Skeletal muscle tissue (tissue), 4 donors: ENCODE results near the gene RIT1. TPM values are rescaled to one million over a fixed set of nuclear protein-coding genes. Genes with fewer than 3 reads are reported as not detected.

Source experiments
- H3K27ac ChIP-seq: one replicate; pipeline ENCODE4 v1.7.0; 2013; ENCODE audit warnings: mild to moderate bottlenecking, low read depth, low read length, inconsistent platforms
- H3K27me3 ChIP-seq, 3 donors: one replicate each; pipeline ENCODE4 v1.7.0; 2013; ENCODE audit warnings: low read length in 3 of 3; ENCODE audit not compliant: control insufficient read depth in 3 of 3, insufficient read depth in 3 of 3
- H3K36me3 ChIP-seq, 3 donors: one replicate each; pipeline ENCODE4 v1.7.0; 2013; ENCODE audit warnings: low read length in 3 of 3; ENCODE audit not compliant: control insufficient read depth in 3 of 3, insufficient read depth in 3 of 3
- H3K4me1 ChIP-seq, 3 donors: one replicate each; pipeline ENCODE4 v1.7.0; 2013; ENCODE audit warnings: low read length in 3 of 3, mild to moderate bottlenecking in 3 of 3; ENCODE audit not compliant: control insufficient read depth in 3 of 3, insufficient read depth in 3 of 3
- H3K4me3 ChIP-seq, 3 donors: one replicate each; pipeline ENCODE4 v1.7.0; 2013; ENCODE audit warnings: low read length in 3 of 3
- H3K9ac ChIP-seq, 3 donors: one replicate each; pipeline ENCODE4 v1.7.0; 2013; ENCODE audit warnings: low read length in 3 of 3, mild to moderate bottlenecking in 3 of 3, moderate library complexity in 2 of 3, low read depth in 1 of 3
- H3K9me3 ChIP-seq, 3 donors: one replicate each; pipeline ENCODE4 v1.7.0; 2013; ENCODE audit warnings: low read length in 3 of 3; ENCODE audit not compliant: control insufficient read depth in 3 of 3
- total RNA-seq: library from RNA; depleted of rRNA; stranded (reverse); fragments of >200 nt; gene quantifications from one replicate; pipeline ENCODE4 v1.2.3, GENCODE V29; 2014
- donor health status: Osteomylitis.

Gene RIT1
- total RNA-seq, 1 donor from 2014 or later, result 21.4 TPM

DNA sequence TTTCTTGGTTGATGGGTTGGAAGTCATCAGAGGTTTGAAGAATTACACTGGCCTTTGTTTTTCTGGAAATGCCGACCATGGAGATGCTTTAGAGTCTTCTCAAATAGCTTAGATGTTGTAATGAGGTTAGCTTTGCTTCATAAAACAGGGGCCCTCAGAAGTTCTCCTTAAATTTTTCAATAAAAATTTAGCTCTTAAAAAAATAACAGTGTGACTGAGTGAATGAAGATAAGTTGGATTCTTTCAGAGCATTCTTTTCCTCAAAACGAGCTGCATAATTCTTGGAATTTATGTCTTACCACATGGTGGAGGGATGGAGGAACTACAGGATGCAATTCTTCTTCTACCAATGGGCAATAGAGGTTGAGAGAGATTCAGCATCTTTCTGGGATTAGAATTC, 28.4 kb downstream of the RIT1 start:
- H3K4me1 ChIP-seq, result no peaks in the 10 kb centered on the region
- H3K9me3 ChIP-seq, result no peaks in the 10 kb centered on the region
- no peak overlapping the region for H3K9ac ChIP-seq
- H3K36me3 ChIP-seq, result peaks cover 0 to 2% (median 0%) of the 10 kb centered on the region in 3 donors
- no peak overlapping the region for H3K4me3 ChIP-seq
- no peaks in the 10 kb centered on the region for H3K27me3 ChIP-seq
- H3K27ac ChIP-seq, result no peak overlapping the region

DNA sequence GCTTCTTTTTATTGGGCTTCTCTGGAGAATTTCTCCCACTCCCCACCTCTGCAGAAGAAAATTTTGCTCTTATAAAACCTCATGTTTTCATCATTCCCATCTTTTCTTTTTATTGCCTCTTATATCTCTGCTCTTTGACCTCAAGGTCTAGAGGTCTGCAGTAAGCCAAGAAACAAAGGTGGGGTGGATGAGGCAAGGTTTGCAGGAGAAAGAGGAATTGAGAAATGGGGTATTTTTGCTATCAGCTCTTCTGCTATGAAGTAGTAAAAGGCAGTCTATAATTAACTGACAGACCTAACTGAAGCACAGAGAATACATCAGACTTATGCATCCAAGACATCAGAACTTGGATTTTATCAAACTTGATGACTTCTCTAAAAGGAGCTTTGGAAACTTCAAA, 28.9 kb downstream of the RIT1 start:
- Histone ChIP-seq H3K4me1 (no peaks in the 10 kb centered on the region), H3K27me3 (no peaks in the 10 kb centered on the region), H3K9ac (no peak overlapping the region), H3K27ac (no peak overlapping the region), H3K4me3 (no peak overlapping the region), H3K36me3 (peaks cover 0 to 2% (median 0%) of the 10 kb centered on the region in 3 donors), H3K9me3 (no peaks in the 10 kb centered on the region)

DNA sequence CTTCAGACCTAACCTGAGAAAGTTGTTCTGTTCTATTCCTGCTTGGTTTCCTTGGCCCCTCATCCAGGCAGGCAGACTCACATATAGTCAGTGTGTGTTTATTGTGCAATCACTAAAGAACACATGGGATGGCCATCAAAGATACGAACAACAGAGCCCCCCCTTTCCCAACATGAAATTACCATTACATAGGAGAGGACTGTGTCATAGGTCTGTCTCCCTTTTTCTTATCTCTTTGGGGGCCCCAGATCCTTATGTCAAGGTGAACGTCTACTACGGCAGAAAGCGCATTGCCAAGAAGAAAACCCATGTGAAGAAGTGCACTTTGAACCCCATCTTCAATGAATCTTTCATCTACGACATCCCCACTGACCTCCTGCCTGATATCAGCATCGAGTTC, 30.2 kb downstream of the RIT1 start:
- Histone ChIP-seq H3K4me1 (no peaks in the 10 kb centered on the region), H3K27me3 (no peaks in the 10 kb centered on the region), H3K9me3 (no peaks in the 10 kb centered on the region), H3K36me3 (peaks cover 0 to 2% (median 0%) of the 10 kb centered on the region in 3 donors), H3K27ac (no peak overlapping the region), H3K4me3 (no peak overlapping the region), H3K9ac (no peak overlapping the region)

DNA sequence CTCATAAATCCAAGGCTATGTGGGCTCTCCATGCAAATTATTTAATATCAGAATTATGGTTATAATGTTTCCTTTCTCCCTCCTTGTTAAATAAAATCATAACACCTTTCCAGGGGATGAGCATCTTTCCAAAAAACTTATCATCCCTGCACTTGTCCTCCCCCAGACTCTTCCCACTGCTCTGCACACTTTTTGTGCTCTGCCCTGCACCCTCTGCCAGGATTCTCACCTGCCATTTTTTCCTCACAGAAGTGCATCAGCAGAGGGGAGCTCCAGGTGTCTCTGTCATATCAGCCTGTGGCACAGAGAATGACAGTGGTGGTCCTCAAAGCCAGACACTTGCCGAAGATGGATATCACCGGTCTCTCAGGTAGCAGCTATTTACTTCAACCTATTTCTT, 30.9 kb downstream of the RIT1 start:
- Histone ChIP-seq H3K4me3 (no peak overlapping the region), H3K27me3 (no peaks in the 10 kb centered on the region), H3K9me3 (no peaks in the 10 kb centered on the region), H3K4me1 (no peaks in the 10 kb centered on the region), H3K9ac (no peak overlapping the region), H3K36me3 (peaks cover 0 to 2% (median 0%) of the 10 kb centered on the region in 3 donors), H3K27ac (no peak overlapping the region)

DNA sequence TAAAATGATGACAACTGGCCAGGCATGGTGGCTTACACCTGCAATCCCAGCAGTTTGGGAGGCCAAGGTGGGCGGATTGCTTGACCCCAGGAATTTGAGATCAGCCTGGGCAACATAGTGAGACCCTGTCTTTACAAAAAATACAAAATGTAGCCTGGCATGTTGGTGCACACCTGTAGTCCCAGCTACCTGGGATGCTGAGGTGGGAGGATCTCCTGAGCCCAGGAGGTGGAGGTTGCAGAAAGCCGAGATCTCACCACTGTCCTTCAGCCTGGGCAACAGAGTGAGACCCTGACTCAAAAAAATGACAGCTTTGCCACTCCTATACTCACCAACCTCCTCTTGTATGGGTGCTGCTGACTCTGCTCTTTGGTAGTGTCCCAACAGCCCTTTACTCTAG, 33.2 kb downstream of the RIT1 start:
- Histone ChIP-seq H3K27me3 (no peaks in the 10 kb centered on the region), H3K4me1 (no peaks in the 10 kb centered on the region)

DNA sequence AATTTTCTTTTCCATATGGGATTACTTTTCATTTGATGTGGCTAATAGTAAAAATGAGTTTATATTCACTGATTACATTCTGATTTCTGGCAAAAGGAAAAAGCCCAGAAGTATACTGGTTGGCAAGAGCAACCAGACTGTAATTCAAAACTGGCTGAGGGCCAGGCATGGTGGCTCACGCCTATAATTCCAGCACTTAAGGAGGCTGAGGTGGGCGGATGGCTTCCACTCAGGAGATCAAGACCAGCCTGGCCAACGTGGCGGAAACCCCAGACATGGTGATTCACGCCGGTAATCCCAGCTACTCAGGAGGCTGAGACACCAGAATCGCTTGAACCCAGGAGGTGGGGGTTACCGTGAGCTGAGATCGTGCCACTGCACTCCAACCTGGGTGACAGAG, 37.3 kb downstream of the RIT1 start:
- H3K27me3 ChIP-seq, result no peaks in the 10 kb centered on the region
- H3K27ac ChIP-seq, result no peak overlapping the region
- H3K9me3 ChIP-seq, result no peaks in the 10 kb centered on the region
- H3K9ac ChIP-seq, result no peak overlapping the region
- H3K36me3 ChIP-seq, result no peaks in the 10 kb centered on the region
- H3K4me1 ChIP-seq, result no peaks in the 10 kb centered on the region
- no peak overlapping the region for H3K4me3 ChIP-seq

More for the DNA sequence above, 33.2 kb downstream of the RIT1 start:
- no peak overlapping the region for H3K27ac ChIP-seq
- peaks cover 0 to 2% (median 0%) of the 10 kb centered on the region in 3 donors for H3K36me3 ChIP-seq
- H3K9me3 ChIP-seq, result no peaks in the 10 kb centered on the region
- no peak overlapping the region for H3K9ac ChIP-seq
- no peak overlapping the region for H3K4me3 ChIP-seq

DNA sequence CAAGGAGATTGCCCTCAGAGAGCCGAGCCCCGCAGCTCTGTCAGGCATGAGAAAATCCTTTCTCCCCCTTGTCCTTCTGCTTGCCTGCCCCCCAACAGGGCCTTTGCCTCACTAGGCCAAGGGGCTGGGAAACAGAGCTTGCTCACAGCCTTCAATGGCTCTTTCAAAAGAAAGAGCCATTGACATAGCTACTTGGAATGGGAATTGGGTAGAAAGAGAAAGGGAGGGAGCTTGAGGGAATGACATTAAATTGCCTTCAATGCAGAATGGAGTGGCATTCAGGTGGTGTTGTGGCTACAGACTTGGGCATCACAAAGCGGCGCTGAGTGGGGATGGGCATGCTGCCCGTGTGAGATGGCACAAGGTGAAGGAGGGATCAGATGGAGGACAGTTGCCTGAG, 38.6 kb downstream of the RIT1 start:
- H3K4me3 ChIP-seq, result no peak overlapping the region
- H3K9ac ChIP-seq, result no peak overlapping the region
- H3K9me3 ChIP-seq, result no peaks in the 10 kb centered on the region
- H3K27ac ChIP-seq, result no peak overlapping the region
- H3K27me3 ChIP-seq, result no peaks in the 10 kb centered on the region
- H3K4me1 ChIP-seq, result no peaks in the 10 kb centered on the region
- peaks cover 0 to 3% (median 0%) of the 10 kb centered on the region in 3 donors for H3K36me3 ChIP-seq

DNA sequence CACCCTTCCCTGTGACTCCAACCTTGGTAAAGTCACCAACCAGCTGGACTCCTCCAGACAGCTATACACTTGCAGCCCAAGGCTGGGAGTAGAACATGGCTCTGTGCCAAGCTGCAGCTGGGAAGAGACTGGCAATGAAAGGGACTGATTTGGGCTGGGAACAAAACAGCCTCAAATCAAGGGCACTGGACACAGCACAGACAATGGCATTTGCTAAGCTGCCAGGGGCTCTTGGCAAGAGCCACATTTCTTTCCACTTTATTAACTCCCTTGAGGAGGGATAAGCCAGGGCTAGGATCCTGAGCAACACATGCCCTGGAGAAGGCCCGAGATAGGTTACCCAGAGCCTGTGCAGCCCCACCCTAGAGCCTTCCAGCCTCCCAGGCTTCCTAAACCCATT, 39.8 kb downstream of the RIT1 start:
- H3K27me3 ChIP-seq, result no peaks in the 10 kb centered on the region
- H3K9ac ChIP-seq, result no peak overlapping the region
- H3K4me1 ChIP-seq, result no peaks in the 10 kb centered on the region
- no peaks in the 10 kb centered on the region for H3K9me3 ChIP-seq
- no peak overlapping the region for H3K4me3 ChIP-seq
- H3K36me3 ChIP-seq, result peaks cover 0 to 3% (median 0%) of the 10 kb centered on the region in 3 donors
- no peak overlapping the region for H3K27ac ChIP-seq

DNA sequence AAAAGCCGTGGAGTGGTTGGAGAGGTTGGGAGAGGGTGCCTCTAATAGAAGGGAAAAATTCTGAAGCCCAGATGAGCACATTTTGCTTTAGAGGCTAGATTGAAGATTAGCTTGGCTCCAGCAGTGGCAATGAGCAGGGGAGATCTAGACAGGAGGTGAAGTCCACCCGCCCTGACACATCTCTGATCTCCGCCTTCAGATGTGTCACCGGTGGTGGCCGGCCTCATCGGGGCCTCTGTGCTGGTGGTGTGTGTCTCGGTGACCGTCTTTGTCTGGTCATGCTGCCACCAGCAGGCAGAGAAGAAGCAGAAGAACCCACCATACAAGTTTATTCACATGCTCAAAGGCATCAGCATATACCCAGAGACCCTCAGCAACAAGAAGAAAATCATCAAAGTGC, 43.4 kb downstream of the RIT1 start:
- Histone ChIP-seq H3K4me3 (no peak overlapping the region), H3K27ac (no peak overlapping the region), H3K27me3 (no peaks in the 10 kb centered on the region), H3K9me3 (no peaks in the 10 kb centered on the region), H3K9ac (no peak overlapping the region), H3K4me1 (no peaks in the 10 kb centered on the region), H3K36me3 (peaks cover 0 to 3% (median 0%) of the 10 kb centered on the region in 3 donors)

DNA sequence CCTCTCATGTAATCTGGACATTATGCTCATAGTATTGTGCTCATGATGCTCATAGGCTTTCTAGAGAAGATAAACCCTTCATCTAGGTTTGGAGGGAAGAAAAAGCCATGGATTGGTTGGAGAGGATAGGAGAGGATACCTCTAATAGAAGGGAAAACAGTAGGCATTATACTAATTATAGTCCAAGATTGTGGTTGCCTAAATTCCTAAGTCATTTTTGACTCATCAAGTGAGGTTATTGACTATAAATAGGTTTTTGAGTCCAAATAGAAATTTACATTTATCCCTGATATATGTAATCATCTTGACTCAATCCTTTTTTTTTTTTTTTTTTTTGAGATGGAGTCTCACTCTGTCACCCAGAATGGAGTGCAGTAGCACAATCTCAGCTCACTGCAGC, 46.8 kb downstream of the RIT1 start:
- H3K4me3 ChIP-seq, result no peak overlapping the region
- no peak overlapping the region for H3K9ac ChIP-seq
- H3K36me3 ChIP-seq, result peaks cover 0 to 3% (median 0%) of the 10 kb centered on the region in 3 donors
- H3K27ac ChIP-seq, result no peak overlapping the region
- H3K27me3 ChIP-seq, result no peaks in the 10 kb centered on the region
- peaks cover 6 to 9% (median 7%) of the 10 kb centered on the region in 3 donors for H3K4me1 ChIP-seq
- no peaks in the 10 kb centered on the region for H3K9me3 ChIP-seq

DNA sequence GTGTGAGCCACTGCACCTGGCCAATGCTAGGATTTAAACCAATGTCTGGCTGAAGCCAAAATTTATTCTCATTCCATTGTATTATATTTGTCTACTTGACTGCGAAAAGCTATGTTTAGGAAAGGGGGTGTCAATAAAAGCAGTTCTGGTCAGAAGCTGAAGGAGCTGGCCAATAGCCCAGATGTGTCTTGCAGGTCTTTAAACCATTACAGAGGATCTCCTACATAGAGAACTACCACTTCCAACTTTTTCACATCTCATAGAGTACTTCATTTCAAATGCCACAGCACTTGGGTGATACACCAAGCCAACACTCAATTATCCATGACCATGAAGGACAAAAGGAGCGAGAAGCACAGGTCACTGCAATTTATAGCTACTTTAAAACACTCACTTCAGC, 49.3 kb downstream of the RIT1 start:
- Histone ChIP-seq H3K4me1 (peaks cover 13 to 22% (median 18%) of the 10 kb centered on the region in 3 donors), H3K27ac (no peak overlapping the region), H3K9ac (no peak overlapping the region), H3K9me3 (no peaks in the 10 kb centered on the region), H3K27me3 (no peaks in the 10 kb centered on the region), H3K36me3 (no peaks in the 10 kb centered on the region), H3K4me3 (no peak overlapping the region)
